WTC11 (cell line): ENCODE results near the gene REX1BD.

Experiments
- AR ChIP-seq: fragments of 250-450 bp; sonication (Bioruptor Pico); IDR thresholded peaks from 2 replicates; pipeline ENCODE4 v1.9.0; 2021; ENCODE audit warnings: mild to moderate bottlenecking
- ATF6 ChIP-seq: sonication (generic); formaldehyde crosslinking; IDR thresholded peaks from 2 replicates; pipeline ENCODE4 v1.8.1; 2023; ENCODE audit warnings: mild to moderate bottlenecking, missing genetic modification reagents
- CREB1 ChIP-seq: sonication (generic); formaldehyde crosslinking; IDR thresholded peaks from 2 replicates; pipeline ENCODE4 v1.8.0; 2023; ENCODE audit warnings: mild to moderate bottlenecking, missing genetic modification reagents
- CREM ChIP-seq: sonication (generic); formaldehyde crosslinking; IDR thresholded peaks from 2 replicates; pipeline ENCODE4 v1.8.1; 2022; ENCODE audit warnings: mild to moderate bottlenecking, missing genetic modification reagents, moderate library complexity
- CTCF ChIP-seq: fragments of 200-600 bp; IDR thresholded peaks from 2 replicates; pipeline ENCODE4 v1.8.0; 2022; ENCODE audit warnings: antibody characterized with exemption
- E2F4 ChIP-seq: sonication (generic); formaldehyde crosslinking; IDR thresholded peaks from 2 replicates; pipeline ENCODE4 v1.8.1; 2022; ENCODE audit warnings: low read depth, mild to moderate bottlenecking, moderate library complexity, missing genetic modification reagents, borderline replicate concordance
- NR1H2 ChIP-seq: sonication (generic); formaldehyde crosslinking; IDR thresholded peaks from 2 replicates; pipeline ENCODE4 v1.9.0; 2021; ENCODE audit warnings: mild to moderate bottlenecking, moderate library complexity, missing genetic modification reagents
- NR2C2 ChIP-seq: sonication (generic); formaldehyde crosslinking; IDR thresholded peaks from 2 replicates; pipeline ENCODE4 v1.8.0; 2022; ENCODE audit warnings: mild to moderate bottlenecking, missing genetic modification reagents
- PRDM15 ChIP-seq: sonication (generic); formaldehyde crosslinking; IDR thresholded peaks from 2 replicates; pipeline ENCODE4 v1.8.0; 2022; ENCODE audit warnings: missing genetic modification reagents
- ZNF396 ChIP-seq: fragments of 250-450 bp; sonication (Bioruptor Pico); IDR thresholded peaks from 2 replicates; pipeline ENCODE4 v1.8.0; 2021; ENCODE audit warnings: mild to moderate bottlenecking, moderate library complexity, borderline replicate concordance
- ZNF532 ChIP-seq: fragments of 250-450 bp; sonication (Bioruptor Pico); IDR thresholded peaks from 2 replicates; pipeline ENCODE4 v1.9.0; 2021; ENCODE audit warnings: mild to moderate bottlenecking, borderline replicate concordance
- TF ChIP-seq, protein P1 (sequence below): sonication (generic); formaldehyde crosslinking; conservative IDR thresholded peaks from 2 replicates; pipeline ENCODE4 v1.8.1; 2023; ENCODE audit warnings: mild to moderate bottlenecking, low read depth, missing genetic modification reagents, moderate library complexity
- TF ChIP-seq, protein P2 (sequence below): sonication (generic); formaldehyde crosslinking; IDR thresholded peaks from 2 replicates; pipeline ENCODE4 v1.8.0; 2022; ENCODE audit warnings: mild to moderate bottlenecking, missing genetic modification reagents
- TF ChIP-seq, protein P3 (sequence below): sonication (generic); formaldehyde crosslinking; conservative IDR thresholded peaks from 2 replicates; pipeline ENCODE4 v1.8.1; 2022; ENCODE audit warnings: mild to moderate bottlenecking, missing genetic modification reagents

GRCh38 chr19:18611327-18612050 lies 22.9 kb downstream of the REX1BD start:
- TF ChIP-seq CTCF = no peak
- TF ChIP-seq E2F4 (CRISPR knock-in tag) = no peak
- TF ChIP-seq, protein P1, sequence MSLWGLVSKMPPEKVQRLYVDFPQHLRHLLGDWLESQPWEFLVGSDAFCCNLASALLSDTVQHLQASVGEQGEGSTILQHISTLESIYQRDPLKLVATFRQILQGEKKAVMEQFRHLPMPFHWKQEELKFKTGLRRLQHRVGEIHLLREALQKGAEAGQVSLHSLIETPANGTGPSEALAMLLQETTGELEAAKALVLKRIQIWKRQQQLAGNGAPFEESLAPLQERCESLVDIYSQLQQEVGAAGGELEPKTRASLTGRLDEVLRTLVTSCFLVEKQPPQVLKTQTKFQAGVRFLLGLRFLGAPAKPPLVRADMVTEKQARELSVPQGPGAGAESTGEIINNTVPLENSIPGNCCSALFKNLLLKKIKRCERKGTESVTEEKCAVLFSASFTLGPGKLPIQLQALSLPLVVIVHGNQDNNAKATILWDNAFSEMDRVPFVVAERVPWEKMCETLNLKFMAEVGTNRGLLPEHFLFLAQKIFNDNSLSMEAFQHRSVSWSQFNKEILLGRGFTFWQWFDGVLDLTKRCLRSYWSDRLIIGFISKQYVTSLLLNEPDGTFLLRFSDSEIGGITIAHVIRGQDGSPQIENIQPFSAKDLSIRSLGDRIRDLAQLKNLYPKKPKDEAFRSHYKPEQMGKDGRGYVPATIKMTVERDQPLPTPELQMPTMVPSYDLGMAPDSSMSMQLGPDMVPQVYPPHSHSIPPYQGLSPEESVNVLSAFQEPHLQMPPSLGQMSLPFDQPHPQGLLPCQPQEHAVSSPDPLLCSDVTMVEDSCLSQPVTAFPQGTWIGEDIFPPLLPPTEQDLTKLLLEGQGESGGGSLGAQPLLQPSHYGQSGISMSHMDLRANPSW (CRISPR knock-in tag) = no peak
- TF ChIP-seq NR2C2 = no peak
- TF ChIP-seq NR1H2 (CRISPR knock-in tag) = no peak
- no peak for TF ChIP-seq CREM
- TF ChIP-seq, protein P2, sequence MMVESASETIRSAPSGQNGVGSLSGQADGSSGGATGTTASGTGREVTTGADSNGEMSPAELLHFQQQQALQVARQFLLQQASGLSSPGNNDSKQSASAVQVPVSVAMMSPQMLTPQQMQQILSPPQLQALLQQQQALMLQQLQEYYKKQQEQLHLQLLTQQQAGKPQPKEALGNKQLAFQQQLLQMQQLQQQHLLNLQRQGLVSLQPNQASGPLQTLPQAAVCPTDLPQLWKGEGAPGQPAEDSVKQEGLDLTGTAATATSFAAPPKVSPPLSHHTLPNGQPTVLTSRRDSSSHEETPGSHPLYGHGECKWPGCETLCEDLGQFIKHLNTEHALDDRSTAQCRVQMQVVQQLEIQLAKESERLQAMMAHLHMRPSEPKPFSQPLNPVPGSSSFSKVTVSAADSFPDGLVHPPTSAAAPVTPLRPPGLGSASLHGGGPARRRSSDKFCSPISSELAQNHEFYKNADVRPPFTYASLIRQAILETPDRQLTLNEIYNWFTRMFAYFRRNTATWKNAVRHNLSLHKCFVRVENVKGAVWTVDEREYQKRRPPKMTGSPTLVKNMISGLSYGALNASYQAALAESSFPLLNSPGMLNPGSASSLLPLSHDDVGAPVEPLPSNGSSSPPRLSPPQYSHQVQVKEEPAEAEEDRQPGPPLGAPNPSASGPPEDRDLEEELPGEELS (CRISPR knock-in tag) = no peak
- no peak for TF ChIP-seq ZNF532 (CRISPR knock-in tag)
- no peak for TF ChIP-seq PRDM15
- TF ChIP-seq, protein P3, sequence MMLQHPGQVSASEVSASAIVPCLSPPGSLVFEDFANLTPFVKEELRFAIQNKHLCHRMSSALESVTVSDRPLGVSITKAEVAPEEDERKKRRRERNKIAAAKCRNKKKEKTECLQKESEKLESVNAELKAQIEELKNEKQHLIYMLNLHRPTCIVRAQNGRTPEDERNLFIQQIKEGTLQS = no peak
- no peak for TF ChIP-seq AR (CRISPR knock-in tag)
- no peak for TF ChIP-seq ZNF396 (CRISPR knock-in tag)
- TF ChIP-seq CREB1 (CRISPR knock-in tag) = no peak
- no peak for TF ChIP-seq ATF6
